ENCODE measurements around the gene FAM234B. TPM values are rescaled to one million over a fixed set of nuclear protein-coding genes. Genes with fewer than 3 reads are reported as not detected.

FAM234B gene
- total and polyA plus RNA-seq, 2 of the 8 experiments (the other 6 are each of a cell fraction or from before 2014, with no cell fraction given): 12.5 to 29.1 TPM

DNA sequence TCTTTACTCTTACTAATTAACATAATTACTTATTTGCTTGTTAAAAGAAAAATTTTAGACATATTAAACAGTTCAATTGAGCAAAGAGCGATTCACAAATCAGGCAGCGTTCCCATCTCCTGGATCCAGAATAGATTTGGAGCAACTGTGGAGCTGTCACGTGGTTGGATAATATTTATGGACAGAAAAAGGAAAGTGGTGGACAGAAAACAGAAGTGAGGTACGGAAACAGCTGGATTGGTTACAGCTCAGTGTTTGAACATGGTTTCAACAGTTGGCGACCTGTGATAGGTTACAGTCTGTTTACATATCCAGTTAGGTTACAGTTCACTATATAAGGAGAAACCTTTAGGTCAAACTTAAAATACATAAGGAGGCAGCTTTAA is 19.7 kb upstream of the FAM234B start (continued):
- no peak for TF ChIP-seq ATF2 (IDR thresholded peaks at IDR 0.05; ENCODE audit: low read length)
- no peak for TF ChIP-seq CBX8 (IDR thresholded peaks at IDR 0.05; ENCODE audit: borderline replicate concordance, low read depth, low read length)
